DND-41 (cell line): ENCODE measurements around the gene NPRL2.

Experiments used
- EZH2 ChIP-seq: IDR thresholded peaks from 3 replicates; pipeline ENCODE4 v1.6.1; 2012; ENCODE audit warnings: borderline replicate concordance, low read depth, mild to moderate bottlenecking, moderate library complexity, low read length, inconsistent platforms; ENCODE audit not compliant: severe bottlenecking
- TF ChIP-seq, protein P1 (sequence below): IDR thresholded peaks from 2 replicates; pipeline ENCODE4 v1.5.1; 2012; ENCODE audit warnings: borderline replicate concordance, low read length, moderate library complexity, mild to moderate bottlenecking; ENCODE audit not compliant: poor library complexity, severe bottlenecking; ENCODE audit errors: extremely low read depth

DNA sequence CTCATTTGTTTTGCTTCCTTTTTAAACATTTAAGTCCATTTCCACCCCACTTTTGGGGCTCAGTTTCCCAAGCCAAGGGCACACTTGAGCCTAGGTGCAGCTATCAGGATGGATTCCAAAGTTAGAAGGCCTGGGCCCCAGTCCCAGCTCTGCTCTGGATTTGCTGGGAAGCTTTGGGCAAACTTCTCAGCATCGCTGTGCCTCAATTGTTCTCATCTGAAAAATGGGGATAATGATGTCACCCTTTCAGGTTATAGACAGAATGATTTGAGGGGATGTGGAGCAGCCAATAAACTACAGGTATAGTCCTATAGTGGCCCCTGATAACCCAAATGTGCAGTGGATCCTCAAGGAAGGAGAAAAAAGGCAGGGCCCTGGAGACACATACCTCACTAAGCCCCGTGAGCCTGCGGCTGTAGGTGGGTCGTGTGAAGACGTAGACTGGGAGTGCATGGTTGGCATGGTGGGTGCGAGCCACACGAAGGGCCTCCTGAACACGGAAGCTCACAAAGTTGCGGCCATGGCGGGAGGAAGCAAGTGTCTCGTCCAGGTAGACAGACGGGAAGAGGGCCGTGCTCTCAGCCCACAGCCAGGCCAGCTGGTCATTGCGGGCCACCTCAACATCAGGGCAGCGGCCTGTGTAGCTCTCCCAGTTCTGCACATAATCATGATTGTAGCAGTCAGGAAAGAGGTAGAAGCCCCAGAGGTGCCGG is 31.2 kb downstream of the NPRL2 start:
- no peak for TF ChIP-seq EZH2
- TF ChIP-seq, protein P1, sequence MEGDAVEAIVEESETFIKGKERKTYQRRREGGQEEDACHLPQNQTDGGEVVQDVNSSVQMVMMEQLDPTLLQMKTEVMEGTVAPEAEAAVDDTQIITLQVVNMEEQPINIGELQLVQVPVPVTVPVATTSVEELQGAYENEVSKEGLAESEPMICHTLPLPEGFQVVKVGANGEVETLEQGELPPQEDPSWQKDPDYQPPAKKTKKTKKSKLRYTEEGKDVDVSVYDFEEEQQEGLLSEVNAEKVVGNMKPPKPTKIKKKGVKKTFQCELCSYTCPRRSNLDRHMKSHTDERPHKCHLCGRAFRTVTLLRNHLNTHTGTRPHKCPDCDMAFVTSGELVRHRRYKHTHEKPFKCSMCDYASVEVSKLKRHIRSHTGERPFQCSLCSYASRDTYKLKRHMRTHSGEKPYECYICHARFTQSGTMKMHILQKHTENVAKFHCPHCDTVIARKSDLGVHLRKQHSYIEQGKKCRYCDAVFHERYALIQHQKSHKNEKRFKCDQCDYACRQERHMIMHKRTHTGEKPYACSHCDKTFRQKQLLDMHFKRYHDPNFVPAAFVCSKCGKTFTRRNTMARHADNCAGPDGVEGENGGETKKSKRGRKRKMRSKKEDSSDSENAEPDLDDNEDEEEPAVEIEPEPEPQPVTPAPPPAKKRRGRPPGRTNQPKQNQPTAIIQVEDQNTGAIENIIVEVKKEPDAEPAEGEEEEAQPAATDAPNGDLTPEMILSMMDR, result no peak
